Pancreas (tissue), 10 donors: Measurements from ENCODE around the gene CCDC92. TPM values are rescaled to one million over a fixed set of nuclear protein-coding genes. Genes with fewer than 3 reads are reported as not detected.
A peak's percentile ranks its signal among the peaks of the same experiment; 100 is the strongest.

ENCODE experiments used
- ATAC-seq, 4 donors: fragments of 200-7000 bp; cut with Tn5 transposase; one replicate each; pipeline versions ENCODE4 v1.8.0 to v1.9.1; 2020; ENCODE audit warnings: mild to moderate bottlenecking in 4 of 4, moderate library complexity in 4 of 4
- DNase-seq, 6 donors: peaks; one replicate each; pipeline ENCODE4 v3.0.0-alpha.2; 2020
- FAIRE-seq: peaks from 2 replicates; lab custom pipeline; 2012; peaks lifted over from hg19 to GRCh38; lab: Jason Lieb, UNC
- H3K27ac ChIP-seq, 4 donors: fragments of 200-600 bp; sonication (generic); 1 replicate in 3 of 4; 2 replicates in 1 of 4; pipeline versions ENCODE4 v1.5.0 to v1.8.0; 2020
- H3K27me3 ChIP-seq, 4 donors: fragments of 200-600 bp; one replicate each; pipeline ENCODE4 v1.8.0; 2021
- H3K36me3 ChIP-seq, 3 donors: fragments of 200-600 bp; sonication (generic) in 1 of 3; one replicate each; pipeline versions ENCODE4 v1.5.0 to v1.8.0; 2020 to 2021
- H3K4me1 ChIP-seq, 3 donors: fragments of 200-600 bp; one replicate each; pipeline ENCODE4 v1.8.0; 2021
- H3K4me3 ChIP-seq, 4 donors: fragments of 200-600 bp; sonication (generic) in 2 of 4; one replicate each; pipeline versions ENCODE4 v1.5.0 to v1.8.0; 2020 to 2021
- H3K9me3 ChIP-seq, 4 donors: fragments of 200-600 bp; one replicate each; pipeline ENCODE4 v1.8.0; 2021
- CTCF ChIP-seq, 4 donors: fragments of 200-600 bp; sonication (generic) in 3 of 4; IDR thresholded peaks; one replicate each; pipeline versions ENCODE4 v1.5.0 to v1.8.0; 2021; ENCODE audit warnings: antibody characterized with exemption in 4 of 4
- WGBS, 2 donors: extraction: QIAGEN DNeasy Blood & Tissue Kit; methylation state at CpG; one replicate each; pipeline ENCODE4 v1.1.7; 2013; 5-methylcytosine and 5-hydroxymethylcytosine counted together
- intact Hi-C, 3 donors: fragments of 100-400 bp; cut with DNase I; formaldehyde crosslinking; loops; one replicate each; pipeline versions ENCODE4 v1.11.1 to v1.14.2; 2022
- polyA plus RNA-seq, 2 donors: library from polyadenylated mRNA; stranded (reverse); fragments of 200-250 nt; gene quantifications; one replicate each; pipeline ENCODE4 v1.2.3, GENCODE V29; 2013
- total RNA-seq, 6 donors: library from RNA; stranded (reverse); fragmentation: NEBNext Ultra II Directional in 4 of 6; extraction: Animal tissue kit (Norgen Biotek cat#: 25700) in 4 of 6; gene quantifications; one replicate each; pipeline versions ENCODE4 v1.2.1 to v1.2.4, GENCODE V29; 2021 to 2023
- donor health status: healthy with polysubstance abuse.
- donor health status: DM: no; HTN: no; CAD: no; lungs with moderate emphysema.
- donor health status: DM: no; HTN: no; CAD: no.
- donor health status: control.
- donor health status: control.
- donor health status: Bipolar disorder and iron deficiency.
- donor health status: DM: yes; HTN: yes; CAD: no.
- donor health status: DM: no; HTN: no; CAD: no.
- donor health status: DM: no; HTN: no; CAD: no.
- donor health status: DM: yes; HTN: yes; CAD: no.

The CCDC92 gene
- total and polyA plus RNA-seq, 8 donors: 9.2 to 29.4 (median 12.0) TPM

GRCh38 chr12:123976227-123976826 is 3.7 kb upstream of the CCDC92 start:
- Histone ChIP-seq H3K9me3 (no peaks in the 10 kb centered on the region), H3K4me3 (no peak overlapping the region), H3K27me3 (no peaks in the 10 kb centered on the region), H3K27ac (no peak overlapping the region), H3K4me1 (peaks cover 6 to 15% (median 14%) of the 10 kb centered on the region in 3 donors), H3K36me3 (no peaks in the 10 kb centered on the region)
- no peak for TF ChIP-seq CTCF (IDR thresholded peaks at IDR 0.05)
- no peak for DNase-seq
- ATAC-seq: no peak
- WGBS, 2 donors: 72 to 75% methylated on average over 7 of the region's 7 CpGs
- intact Hi-C loops: no loop called here
- no peak for FAIRE-seq

- H3K4me1 ChIP-seq: peaks cover 6 to 24% (median 14%) of the 10 kb centered on the region in 3 donors
- H3K27ac ChIP-seq: peak overlapping the region; percentile 59 to 84 (median 70)
- no peaks in the 10 kb centered on the region for H3K36me3 ChIP-seq
- WGBS, 2 donors: 1 to 2% methylated on average over 23 to 69 of the region's 69 CpGs
- H3K4me3 ChIP-seq: peak overlapping the region; percentile 75 to 98 (median 89)
- no peak for TF ChIP-seq CTCF (IDR thresholded peaks at IDR 0.05)
- FAIRE-seq (no peak), DNase-seq (peak; percentile 43 to 84 (median 70)), ATAC-seq (peak; percentile 0 to 22 (median 10))
- intact Hi-C loops: no loop called here
- no peaks in the 10 kb centered on the region for H3K27me3 ChIP-seq
- no peaks in the 10 kb centered on the region for H3K9me3 ChIP-seq
These were observed 1.1 kb upstream of the CCDC92 start for GRCh38 chr12:123973552-123974341.

GRCh38 chr12:123971770-123972456 is 718 bp downstream of the CCDC92 start:
- Histone ChIP-seq H3K36me3 (no peaks in the 10 kb centered on the region), H3K27me3 (no peaks in the 10 kb centered on the region), H3K9me3 (no peaks in the 10 kb centered on the region), H3K4me3 (peak overlapping the region; percentile 72 to 98 (median 87)), H3K27ac (peak overlapping the region; percentile 76 to 92 (median 87)), H3K4me1 (peaks cover 6 to 24% (median 14%) of the 10 kb centered on the region in 3 donors)
- DNase-seq (peak; percentile 34 to 84 (median 57)), ATAC-seq (peak; percentile 13 to 39 (median 24)), FAIRE-seq (no peak)
- 1% methylated on average over 29 to 55 of the region's 55 CpGs for WGBS, 2 donors
- intact Hi-C loops: no loop called here
- no peak for TF ChIP-seq CTCF (IDR thresholded peaks at IDR 0.05)

GRCh38 chr12:123971449-123971769 is 1.2 kb downstream of the CCDC92 start:
- intact Hi-C loops: no loop called here
- 4 to 7% methylated on average over 10 of the region's 10 CpGs for WGBS, 2 donors
- Histone ChIP-seq H3K36me3 (no peaks in the 10 kb centered on the region), H3K4me1 (peaks cover 6 to 24% (median 14%) of the 10 kb centered on the region in 3 donors), H3K9me3 (no peaks in the 10 kb centered on the region), H3K4me3 (peak overlapping the region; percentile 72 to 98 (median 87)), H3K27ac (peak overlapping the region; percentile 76 to 92 (median 87)), H3K27me3 (no peaks in the 10 kb centered on the region)
- TF ChIP-seq CTCF (IDR thresholded peaks at IDR 0.05): no peak
- DNase-seq (no peak), ATAC-seq (no peak), FAIRE-seq (no peak)
